MG63 (cell line): ENCODE results near the gene VASP. TPM values are rescaled to one million over a fixed set of nuclear protein-coding genes. Genes with fewer than 3 reads are reported as not detected.

Experiments used
- DNase-seq: peaks from one replicate; pipeline ENCODE4 v3.0.0-alpha.2; 2020
- H3K27me3 ChIP-seq: fragments of 250-450 bp; sonication (Bioruptor Pico); 2 replicates; pipeline ENCODE4 v1.5.1; 2020; ENCODE audit warnings: mild to moderate bottlenecking, moderate library complexity
- H3K36me3 ChIP-seq: fragments of 250-450 bp; sonication (Bioruptor Pico); 2 replicates; pipeline ENCODE4 v1.5.1; 2020; ENCODE audit warnings: mild to moderate bottlenecking, moderate library complexity
- H3K4me3 ChIP-seq: fragments of 250-450 bp; sonication (Bioruptor Pico); 2 replicates; pipeline ENCODE4 v1.5.1; 2020; ENCODE audit warnings: mild to moderate bottlenecking, moderate library complexity
- H3K9me3 ChIP-seq: fragments of 250-450 bp; sonication (Bioruptor Pico); 2 replicates; pipeline ENCODE4 v1.5.1; 2020; ENCODE audit warnings: mild to moderate bottlenecking, moderate library complexity
- total RNA-seq: library from RNA; depleted of rRNA; stranded (reverse); fragments of >200 nt; shearing (Covaris generic); gene quantifications from 2 replicates; pipeline ENCODE4 v1.2.3, GENCODE V29; 2014; ENCODE audit warnings: low replicate concordance; rRNA removed

VASP gene
- total RNA-seq, 1 experiment from 2014 or later, result 196 TPM

- Histone ChIP-seq H3K4me3 (no peak overlapping the region), H3K36me3 (peaks cover 9% of the 10 kb centered on the region), H3K27me3 (no peaks in the 10 kb centered on the region), H3K9me3 (no peaks in the 10 kb centered on the region)
- DNase-seq, result no peak
These were observed 47.2 kb downstream of the VASP start for GRCh38 chr19:45554481-45554880.

DNA sequence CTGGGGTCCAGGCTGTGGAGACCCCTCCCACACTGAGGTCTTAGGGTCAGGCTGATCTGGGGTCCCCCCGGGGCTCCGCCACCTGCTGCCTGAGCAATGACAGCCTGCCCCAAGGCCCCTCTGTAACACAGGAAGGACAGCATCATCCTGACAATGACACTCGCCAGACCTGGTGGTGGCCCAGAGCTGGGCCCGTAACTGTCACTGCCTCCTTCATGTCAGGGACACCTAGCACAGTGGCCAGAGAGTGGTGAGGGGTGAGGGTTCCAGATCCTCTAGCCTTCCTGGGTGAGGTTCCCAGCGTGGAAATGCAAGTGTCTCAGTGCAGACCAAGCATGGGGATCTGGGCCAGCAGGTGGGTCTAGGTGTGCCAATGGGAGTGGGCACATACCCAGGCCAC, 49.6 kb downstream of the VASP start:
- DNase-seq, result no peak

GRCh38 chr19:45558399-45558878, 51.2 kb downstream of the VASP start:
- no peaks in the 10 kb centered on the region; the same call in 1 of the 2 replicates for H3K36me3 ChIP-seq
- no peak overlapping the region for H3K4me3 ChIP-seq
- H3K9me3 ChIP-seq, result no peaks in the 10 kb centered on the region
- DNase-seq, result no peak
- H3K27me3 ChIP-seq, result no peaks in the 10 kb centered on the region

More for the DNA sequence above, 49.6 kb downstream of the VASP start:
- Histone ChIP-seq H3K27me3 (no peaks in the 10 kb centered on the region), H3K9me3 (no peaks in the 10 kb centered on the region), H3K36me3 (peaks cover 9% of the 10 kb centered on the region), H3K4me3 (no peak overlapping the region)

- no peak for DNase-seq
- H3K4me3 ChIP-seq, result no peak overlapping the region
- H3K27me3 ChIP-seq, result no peaks in the 10 kb centered on the region
- H3K36me3 ChIP-seq, result no peaks in the 10 kb centered on the region; the same call in 1 of the 2 replicates
- H3K9me3 ChIP-seq, result no peaks in the 10 kb centered on the region
These were observed 52.8 kb downstream of the VASP start for GRCh38 chr19:45560038-45560437.

GRCh38 chr19:45560686-45561085, 53.4 kb downstream of the VASP start:
- DNase-seq, result no peak
- no peak overlapping the region for H3K4me3 ChIP-seq
- no peaks in the 10 kb centered on the region for H3K27me3 ChIP-seq
- H3K36me3 ChIP-seq, result no peaks in the 10 kb centered on the region; the same call in 1 of the 2 replicates
- no peaks in the 10 kb centered on the region for H3K9me3 ChIP-seq

- Histone ChIP-seq H3K9me3 (no peaks in the 10 kb centered on the region), H3K36me3 (no peaks in the 10 kb centered on the region; the same call in 1 of the 2 replicates), H3K27me3 (no peaks in the 10 kb centered on the region), H3K4me3 (no peak overlapping the region)
- DNase-seq, result no peak
These were observed 57.0 kb downstream of the VASP start for GRCh38 chr19:45564131-45564780.

DNA sequence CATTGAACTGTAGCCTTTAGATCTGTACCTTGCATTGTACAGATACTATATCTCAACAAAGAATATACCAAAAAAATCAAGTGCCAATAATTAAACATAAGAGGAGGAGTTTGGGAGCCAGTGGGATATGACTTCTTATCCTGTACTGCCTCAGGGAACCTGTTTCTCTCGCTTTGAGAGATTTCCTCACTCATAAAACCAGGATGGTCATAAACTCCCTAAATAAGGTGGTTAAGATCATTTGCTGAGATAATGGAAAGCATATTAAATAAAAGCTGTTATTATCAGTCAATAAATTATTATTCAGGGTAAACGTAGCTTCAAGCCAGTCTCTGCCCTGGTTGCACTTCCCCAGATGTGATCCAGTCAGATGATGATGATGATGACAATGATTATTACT, 60.3 kb downstream of the VASP start:
- Histone ChIP-seq H3K27me3 (no peaks in the 10 kb centered on the region), H3K36me3 (no peaks in the 10 kb centered on the region), H3K4me3 (no peak overlapping the region), H3K9me3 (no peaks in the 10 kb centered on the region)
- no peak for DNase-seq

DNA sequence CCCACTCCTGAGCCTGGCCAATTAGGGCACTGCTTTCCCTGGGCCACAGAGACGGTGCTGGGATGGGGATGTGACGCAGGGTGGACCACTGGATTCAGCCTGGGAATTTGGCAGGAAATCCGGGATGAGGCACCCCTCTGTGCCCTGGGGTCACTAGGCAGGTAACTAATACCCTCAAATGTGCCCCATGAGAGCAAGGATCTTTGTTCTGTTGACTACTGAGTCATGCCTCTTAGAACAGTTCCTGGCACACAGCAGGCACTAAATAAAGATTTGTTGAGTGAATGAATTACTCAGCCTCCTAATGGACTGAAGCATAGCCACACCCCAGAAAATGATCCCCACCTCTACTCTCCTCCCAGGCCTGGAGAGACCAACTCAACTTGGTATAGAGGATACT, 61.5 kb downstream of the VASP start:
- Histone ChIP-seq H3K4me3 (no peak overlapping the region), H3K27me3 (no peaks in the 10 kb centered on the region), H3K9me3 (no peaks in the 10 kb centered on the region), H3K36me3 (no peaks in the 10 kb centered on the region)
- DNase-seq, result peak; percentile 69

- peak; percentile 60 for DNase-seq
- H3K27me3 ChIP-seq, result no peaks in the 10 kb centered on the region
- no peaks in the 10 kb centered on the region for H3K9me3 ChIP-seq
- no peak overlapping the region for H3K4me3 ChIP-seq
- peaks cover 4% of the 10 kb centered on the region for H3K36me3 ChIP-seq
These were observed 62.5 kb downstream of the VASP start for GRCh38 chr19:45569619-45570421.

DNA sequence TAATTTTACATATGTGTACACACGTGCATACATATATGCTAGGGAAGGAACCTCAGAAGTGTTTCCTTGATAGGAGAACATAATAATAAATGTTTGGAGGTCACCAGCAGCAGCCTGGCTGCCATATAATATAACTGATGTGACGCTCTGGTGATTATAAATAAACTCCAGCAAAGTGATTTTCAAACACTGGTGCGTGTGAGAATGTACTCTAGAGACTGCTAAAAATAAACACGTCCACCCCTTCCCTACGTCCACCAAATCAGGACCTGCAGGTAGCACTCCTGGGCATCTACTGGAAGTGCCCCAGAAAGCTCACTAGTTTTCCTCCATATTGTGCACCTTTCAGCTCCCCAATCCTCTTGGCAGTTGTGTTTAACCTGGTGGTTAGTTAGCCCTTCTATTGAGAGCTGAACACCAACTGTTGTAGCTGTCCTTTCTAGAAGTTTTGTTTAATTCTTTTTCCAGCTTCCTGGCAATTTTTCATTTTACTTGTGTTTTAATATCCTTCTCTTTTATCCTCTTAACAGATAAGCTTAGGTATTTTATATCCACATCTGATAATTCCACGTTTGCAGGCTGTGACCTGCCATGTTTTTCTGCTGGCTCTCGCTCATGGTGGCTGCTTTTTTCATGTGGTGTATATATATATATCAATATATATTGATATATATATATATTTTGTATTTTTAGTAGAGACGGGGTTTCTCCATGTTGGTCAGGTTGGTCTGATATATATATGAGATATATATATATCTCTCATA, 64.4 kb downstream of the VASP start:
- H3K27me3 ChIP-seq, result no peaks in the 10 kb centered on the region
- no peaks in the 10 kb centered on the region for H3K9me3 ChIP-seq
- DNase-seq, result no peak
- peaks cover 5% of the 10 kb centered on the region for H3K36me3 ChIP-seq
- H3K4me3 ChIP-seq, result no peak overlapping the region

- DNase-seq, result no peak
- Histone ChIP-seq H3K9me3 (no peaks in the 10 kb centered on the region), H3K36me3 (peaks cover 5% of the 10 kb centered on the region), H3K27me3 (no peaks in the 10 kb centered on the region), H3K4me3 (no peak overlapping the region)
These were observed 67.2 kb downstream of the VASP start for GRCh38 chr19:45574526-45574925.

DNA sequence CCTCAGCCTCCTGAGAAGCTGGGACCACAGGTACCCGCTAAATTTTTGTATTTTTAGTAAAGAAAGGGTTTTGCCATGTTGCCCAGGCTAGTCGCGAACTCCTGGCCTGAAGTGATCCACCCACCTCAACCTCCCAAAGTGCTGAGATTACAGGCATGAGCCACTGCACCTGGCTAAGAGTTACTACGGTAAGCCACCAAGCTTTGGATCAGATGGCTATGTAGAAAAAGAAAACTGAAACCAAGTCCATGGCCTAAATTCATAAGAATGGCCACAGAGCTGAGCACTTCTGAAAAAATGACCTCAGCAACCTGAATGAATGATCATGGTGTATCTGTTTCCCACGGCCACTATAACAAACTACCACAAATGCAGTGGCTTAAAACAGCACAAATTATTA, 67.9 kb downstream of the VASP start:
- no peaks in the 10 kb centered on the region for H3K27me3 ChIP-seq
- H3K4me3 ChIP-seq, result no peak overlapping the region
- no peaks in the 10 kb centered on the region for H3K9me3 ChIP-seq
- DNase-seq, result no peak
- H3K36me3 ChIP-seq, result peaks cover 5% of the 10 kb centered on the region

Other genes with a start within 250 kb of the VASP start
- gene CKM, start 184.6 kb upstream of the VASP start, total RNA-seq, result not detected in 2 replicates
- gene KLC3, start 166.7 kb upstream of the VASP start, total RNA-seq, result not detected in 2 replicates
- gene ERCC2, start 136.9 kb upstream of the VASP start, total RNA-seq, result 53.5 and 71.9 TPM in 2 replicates
- 5.5 and 7.3 TPM in 2 replicates for gene PPP1R13L, start 102.4 kb upstream of the VASP start, total RNA-seq
- gene POLR1G, start 100.8 kb upstream of the VASP start, total RNA-seq, result 27.1 and 44.0 TPM in 2 replicates
- 118 and 167 TPM in 2 replicates for gene ERCC1, start 83.6 kb upstream of the VASP start, total RNA-seq
- gene FOSB, start 39.5 kb upstream of the VASP start, total RNA-seq, result 0.33 TPM in 1 of 2 replicates, not detected in the other
- gene RTN2, start 10.4 kb upstream of the VASP start, total RNA-seq, result 4.9 and 6.1 TPM in 2 replicates
- 6.6 TPM in 1 of 2 replicates, not detected in the other for gene PPM1N, start 9.0 kb upstream of the VASP start, total RNA-seq
- 21.2 and 28.7 TPM in 2 replicates for gene OPA3, start 77.3 kb downstream of the VASP start, total RNA-seq
- not detected in 2 replicates for gene GPR4, start 94.7 kb downstream of the VASP start, total RNA-seq
- 10.9 and 22.0 TPM in 2 replicates for gene EML2, start 131.9 kb downstream of the VASP start, total RNA-seq
- not detected in 2 replicates for gene GIPR, start 160.7 kb downstream of the VASP start, total RNA-seq
- gene SNRPD2, start 184.5 kb downstream of the VASP start, total RNA-seq, result 488 and 700 TPM in 2 replicates
- 19.7 and 37.9 TPM in 2 replicates for gene QPCTL, start 185.2 kb downstream of the VASP start, total RNA-seq
- gene FBXO46, start 223.4 kb downstream of the VASP start, total RNA-seq, result 4.3 and 12.3 TPM in 2 replicates
- gene MEIOSIN, start 226.0 kb downstream of the VASP start, total RNA-seq, result 0.99 TPM in 1 of 2 replicates, not detected in the other